Hematopoietic multipotent progenitor cell treated with erythropoietin and hydrocortisone succinate and interleukin-3 and kit ligand, for 8 days (in vitro differentiated cells): ENCODE measurements around the gene TTBK1.
A peak's percentile ranks its signal among the peaks of the same experiment; 100 is the strongest.

Experiments
- DNase-seq: peaks from one replicate; pipeline ENCODE4 v3.0.0-alpha.2; 2015

The TTBK1 gene

DNA sequence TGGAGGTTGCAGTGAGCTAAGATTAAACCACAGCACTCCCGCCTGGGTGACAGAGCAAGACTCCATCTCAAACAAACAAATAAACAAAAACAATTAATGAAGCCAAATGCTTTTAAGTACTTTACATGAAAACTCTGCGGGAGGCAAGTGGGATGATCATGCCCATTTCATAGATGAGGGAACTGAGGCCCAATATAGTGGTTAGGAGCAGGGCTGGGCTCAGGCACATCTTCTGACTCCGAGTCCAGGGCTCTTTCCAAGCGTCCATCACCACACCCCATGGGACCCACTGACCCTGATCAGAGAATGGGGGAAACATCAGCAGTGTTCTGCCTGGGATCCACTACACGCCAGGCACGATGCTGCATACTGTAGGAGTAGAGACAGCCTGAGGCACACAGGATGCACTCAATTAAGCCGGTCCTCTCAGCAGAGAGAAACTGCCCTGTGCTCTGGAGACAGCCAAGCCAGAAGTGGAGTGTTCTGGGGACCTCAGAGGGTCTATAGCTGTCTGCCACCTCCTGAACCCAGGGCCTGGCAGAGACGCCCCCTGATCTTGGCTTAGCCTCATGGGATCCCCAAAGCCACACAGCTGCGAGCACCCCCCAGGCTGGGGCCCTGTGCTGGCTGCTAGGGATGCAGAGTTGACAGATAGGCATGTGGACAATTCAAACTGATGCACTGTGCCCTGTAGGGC is 13.5 kb downstream of the TTBK1 start:
- no peak for DNase-seq

GRCh38 chr6:43257367-43258145 is 14.3 kb downstream of the TTBK1 start:
- no peak for DNase-seq

- DNase-seq, result no peak
Observed at GRCh38 chr6:43258180-43258579, 14.9 kb downstream of the TTBK1 start.

DNA sequence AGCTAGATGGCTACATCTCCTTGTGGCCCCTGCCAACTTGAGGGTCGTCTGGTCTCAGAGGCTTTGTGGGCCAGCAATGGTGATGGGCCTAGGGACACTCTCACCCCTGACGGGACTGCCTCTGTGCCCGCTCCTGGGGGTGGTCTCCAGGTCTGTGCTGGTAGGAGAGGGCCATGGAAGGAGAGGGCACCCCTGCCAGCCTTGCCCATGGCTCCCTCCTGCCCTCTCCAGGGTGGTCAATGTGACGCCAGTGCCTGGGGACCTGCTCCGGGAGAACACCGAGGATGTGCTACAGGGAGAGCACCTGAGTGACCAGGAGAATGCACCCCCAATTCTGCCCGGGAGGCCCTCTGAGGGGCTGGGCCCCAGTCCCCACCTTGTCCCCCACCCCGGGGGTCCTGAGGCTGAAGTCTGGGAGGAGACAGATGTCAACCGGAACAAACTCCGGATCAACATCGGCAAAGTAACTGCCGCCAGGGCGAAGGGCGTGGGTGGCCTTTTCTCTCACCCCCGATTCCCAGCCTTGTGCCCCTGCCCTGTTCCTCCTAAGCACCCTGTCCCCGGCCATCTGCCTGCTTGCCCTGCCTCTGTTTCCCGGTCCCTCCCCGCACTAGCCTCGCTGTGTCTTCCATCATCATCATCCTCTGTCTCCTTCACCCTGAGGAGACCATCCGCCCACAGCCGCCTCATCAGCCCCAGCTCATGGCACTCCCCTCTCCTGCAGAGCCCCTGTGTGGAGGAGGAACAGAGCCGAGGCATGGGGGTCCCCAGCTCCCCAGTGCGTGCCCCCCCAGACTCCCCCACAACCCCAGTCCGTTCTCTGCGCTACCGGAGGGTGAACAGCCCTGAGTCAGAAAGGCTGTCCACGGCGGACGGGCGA is 15.8 kb downstream of the TTBK1 start:
- DNase-seq, result no peak

GRCh38 chr6:43260791-43261190 is 17.5 kb downstream of the TTBK1 start:
- no peak for DNase-seq

GRCh38 chr6:43261198-43261597 is 17.9 kb downstream of the TTBK1 start:
- DNase-seq, result no peak

GRCh38 chr6:43262000-43262779 is 18.9 kb downstream of the TTBK1 start:
- no peak for DNase-seq

DNA sequence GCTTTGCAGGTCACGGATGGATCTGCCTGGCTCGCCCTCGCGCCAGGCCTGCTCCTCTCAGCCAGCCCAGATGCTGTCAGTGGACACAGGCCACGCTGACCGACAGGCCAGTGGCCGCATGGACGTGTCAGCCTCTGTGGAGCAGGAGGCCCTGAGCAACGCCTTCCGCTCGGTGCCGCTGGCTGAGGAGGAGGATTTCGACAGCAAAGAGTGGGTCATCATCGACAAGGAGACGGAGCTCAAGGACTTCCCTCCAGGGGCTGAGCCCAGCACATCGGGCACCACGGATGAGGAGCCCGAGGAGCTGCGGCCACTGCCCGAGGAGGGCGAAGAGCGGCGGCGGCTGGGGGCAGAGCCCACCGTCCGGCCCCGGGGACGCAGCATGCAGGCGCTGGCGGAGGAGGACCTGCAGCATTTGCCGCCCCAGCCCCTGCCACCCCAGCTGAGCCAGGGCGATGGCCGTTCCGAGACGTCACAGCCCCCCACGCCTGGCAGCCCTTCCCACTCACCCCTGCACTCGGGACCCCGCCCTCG is 19.6 kb downstream of the TTBK1 start:
- DNase-seq, result no peak

DNA sequence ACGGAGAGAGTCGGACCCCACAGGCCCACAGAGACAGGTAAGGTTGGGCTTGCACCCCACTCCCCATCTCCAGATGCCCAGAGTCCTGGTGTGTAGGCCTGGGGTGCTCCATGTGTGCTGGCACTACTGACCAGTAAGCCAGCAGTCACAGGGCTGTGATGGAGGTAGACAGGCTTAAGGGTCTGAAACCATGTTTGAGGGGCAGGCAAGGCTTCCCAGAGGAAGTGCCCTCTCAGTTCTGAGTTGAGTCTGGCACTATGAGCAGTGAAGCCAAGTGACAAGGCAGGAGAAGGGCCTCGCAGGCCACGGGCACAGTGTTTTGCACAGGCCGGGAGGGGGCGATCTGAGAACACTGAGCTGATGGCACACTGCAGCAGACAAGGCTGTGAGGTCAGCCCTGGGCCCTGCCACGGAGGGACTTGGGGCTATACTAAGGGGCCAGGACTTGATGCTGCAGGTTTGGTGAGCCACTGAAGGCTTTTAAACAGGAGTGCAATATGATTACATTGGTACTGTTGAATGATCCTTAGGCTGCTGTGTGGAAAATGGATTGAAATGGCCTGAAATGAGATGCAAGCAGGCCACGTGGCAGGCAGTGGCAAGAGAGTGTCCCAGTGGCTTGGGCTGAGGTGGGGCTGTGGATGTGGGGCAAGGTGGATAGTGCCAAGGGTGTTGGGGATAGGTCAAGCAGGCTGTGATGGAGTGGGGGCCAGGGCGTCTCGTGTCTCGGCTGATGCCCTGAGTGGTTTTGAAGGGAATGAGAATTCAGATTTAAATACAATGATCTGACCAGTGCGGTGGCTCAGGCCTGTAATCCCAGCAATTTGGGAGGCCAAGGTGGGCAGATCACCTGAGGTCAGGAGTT is 20.3 kb downstream of the TTBK1 start:
- peak; percentile 78 for DNase-seq

GRCh38 chr6:43264599-43265145 is 21.4 kb downstream of the TTBK1 start:
- no peak for DNase-seq

- no peak for DNase-seq
Observed at GRCh38 chr6:43265564-43265963, 22.3 kb downstream of the TTBK1 start.

GRCh38 chr6:43267619-43268354 is 24.5 kb downstream of the TTBK1 start:
- no peak for DNase-seq

GRCh38 chr6:43268355-43268700 is 25.0 kb downstream of the TTBK1 start:
- no peak for DNase-seq

GRCh38 chr6:43268782-43269272 is 25.5 kb downstream of the TTBK1 start:
- no peak for DNase-seq

- peak; percentile 7 for DNase-seq
Observed at GRCh38 chr6:43269273-43270007, 26.2 kb downstream of the TTBK1 start.

- DNase-seq, result no peak
Observed at GRCh38 chr6:43271103-43271815, 28.0 kb downstream of the TTBK1 start.

DNA sequence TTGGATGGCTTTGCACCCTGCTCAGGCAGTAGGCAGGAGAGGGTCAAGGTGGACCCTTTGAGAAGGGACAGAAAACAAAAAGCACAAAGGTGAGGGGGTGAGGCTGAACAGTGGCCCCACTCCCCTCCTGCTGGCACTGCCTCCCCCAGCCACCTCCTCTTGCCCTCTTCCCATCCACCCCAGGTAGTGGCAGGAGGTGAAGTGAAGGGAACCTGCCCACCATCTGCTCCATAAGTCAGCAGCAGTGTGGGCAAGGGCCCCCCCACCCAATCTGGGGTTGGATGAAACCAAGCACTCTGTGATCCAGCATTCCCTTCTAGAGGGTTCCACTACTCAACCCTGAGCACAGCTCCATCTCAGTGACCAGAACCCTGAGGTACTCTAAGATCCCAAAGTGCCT is 28.7 kb downstream of the TTBK1 start:
- no peak for DNase-seq

DNA sequence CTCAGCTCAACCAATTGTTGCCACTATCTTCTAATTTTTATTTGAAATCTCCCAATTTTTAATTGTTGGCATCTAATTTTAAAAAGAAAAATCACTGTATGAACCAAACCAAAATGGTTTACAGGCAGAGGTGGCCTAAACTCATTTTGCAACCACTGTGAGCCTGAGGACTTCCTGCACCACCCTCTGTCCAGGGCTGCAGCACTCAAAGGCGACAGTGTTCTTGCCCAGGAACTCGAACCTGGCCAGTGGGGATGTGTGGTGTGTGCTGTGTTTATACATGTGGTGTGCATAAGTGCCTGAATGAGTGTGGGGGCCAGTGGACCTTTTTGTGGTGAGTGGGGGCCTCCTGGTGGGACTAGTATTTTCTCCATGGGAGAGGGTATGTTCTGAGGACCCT is 30.4 kb downstream of the TTBK1 start:
- DNase-seq, result no peak
